NCI-H524 (cell line): ENCODE data around the gene GPC6.
"Not testable (repeated sequence)": the region's sequence is repeated elsewhere in the genome, so short reads cannot be mapped to it uniquely, and the experiment has no call there.

Source experiments
- DNase-seq, 2 experiments: peaks; one replicate each; lab custom pipeline; 2025; lab: John Stamatoyannopoulos, UW

The GPC6 gene

DNA sequence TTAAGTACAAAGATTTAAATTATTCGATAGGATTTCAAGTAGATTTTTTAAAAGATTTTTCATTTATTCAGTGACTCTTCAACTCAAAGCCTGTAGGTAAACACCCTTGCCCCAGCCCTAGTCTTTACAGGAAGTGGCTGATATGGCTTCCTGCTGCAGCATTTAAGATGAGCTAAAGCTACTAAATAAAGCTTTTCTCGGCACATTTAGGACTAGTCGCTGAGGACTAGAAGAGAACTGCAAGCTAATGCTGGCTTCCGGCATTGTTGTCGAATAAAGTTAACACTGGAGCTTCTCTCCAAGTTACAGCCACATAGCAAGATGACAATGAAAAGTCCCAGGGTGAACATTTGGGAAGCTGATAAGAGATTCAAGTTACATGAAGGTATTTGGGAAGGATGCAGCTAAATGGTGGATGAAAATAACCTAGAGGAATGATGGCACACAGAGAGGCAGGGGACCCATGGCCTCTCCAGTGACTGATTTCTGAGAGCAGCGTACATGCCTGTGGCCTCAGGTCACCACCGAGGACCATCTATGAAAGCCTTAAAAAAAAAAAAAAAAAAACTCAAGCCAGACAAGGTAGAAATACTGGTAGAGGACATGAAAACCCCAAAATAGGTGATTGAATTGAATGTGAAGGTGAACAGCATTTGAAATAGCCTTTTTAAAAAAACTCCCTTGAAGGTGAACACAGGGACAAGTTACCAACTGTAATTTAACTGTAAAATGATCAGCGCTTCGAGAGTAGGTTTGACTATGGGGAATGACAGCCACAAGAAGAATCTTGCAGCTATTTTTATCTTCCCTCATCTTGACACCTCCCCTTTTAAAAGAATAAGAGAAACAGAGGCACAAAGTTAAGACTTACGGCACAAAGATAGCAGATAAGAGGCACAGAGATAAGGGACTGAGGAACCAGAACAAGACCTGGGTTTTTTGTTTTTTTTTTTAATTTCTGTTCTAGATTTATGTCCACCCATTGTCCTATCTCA lies 1097.5 kb downstream of the GPC6 start:
- DNase-seq: no peak

DNA sequence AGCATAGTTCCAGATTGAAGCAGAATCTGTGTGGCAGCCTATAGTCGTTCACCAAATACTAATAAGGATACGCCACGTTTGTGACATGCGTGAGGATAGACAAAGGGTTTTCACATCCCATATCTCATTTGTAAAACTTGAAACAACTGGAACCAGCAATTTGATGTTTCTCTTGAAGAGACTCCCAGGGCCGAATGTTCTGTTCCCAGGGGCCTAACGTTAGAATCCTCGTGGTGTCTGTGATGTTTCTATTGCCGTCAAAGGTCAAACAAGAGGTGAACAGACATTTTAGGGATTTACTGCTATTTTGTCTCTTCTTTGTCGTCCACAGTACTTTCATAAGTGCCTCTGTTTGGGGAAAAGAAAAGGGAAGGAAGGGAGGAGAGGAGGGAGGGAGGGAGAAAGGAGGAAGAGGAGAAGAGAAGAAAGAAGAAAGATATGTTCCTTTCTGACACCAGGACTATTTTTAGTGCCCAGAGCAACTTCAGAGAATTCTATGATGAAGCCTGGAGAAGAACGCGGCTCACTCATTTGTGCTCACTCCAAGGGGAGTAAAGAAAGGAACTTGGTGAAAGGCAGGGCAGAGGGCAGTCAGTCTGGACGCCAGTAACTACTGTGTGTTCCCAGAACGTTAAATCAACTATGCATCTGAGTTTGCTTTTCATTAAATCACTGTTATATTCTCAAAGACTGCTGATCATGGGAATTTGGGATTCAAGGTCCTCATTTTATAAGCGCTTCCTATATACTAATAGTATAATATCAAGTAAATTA lies 1098.3 kb downstream of the GPC6 start:
- DNase-seq: no peak

DNA sequence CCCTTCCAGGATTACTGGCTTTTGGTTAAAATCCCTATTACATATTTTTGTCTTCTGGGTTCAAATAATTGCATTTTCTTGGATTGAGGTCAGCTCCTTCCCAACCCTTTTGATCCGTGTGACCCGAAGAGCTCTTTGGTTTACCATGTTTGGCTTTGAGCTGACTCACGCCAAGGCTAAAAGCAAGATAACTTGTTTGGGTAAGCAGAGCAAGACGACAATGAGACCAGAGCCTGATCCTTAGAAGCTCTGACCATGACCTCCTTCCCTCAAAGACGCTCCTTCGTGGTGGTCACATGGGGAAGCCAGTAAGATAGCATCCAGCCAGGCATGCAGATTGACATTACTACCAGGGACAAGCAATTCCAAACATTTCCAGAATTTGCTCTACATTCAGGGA lies 1099.0 kb downstream of the GPC6 start:
- DNase-seq: no peak

DNA sequence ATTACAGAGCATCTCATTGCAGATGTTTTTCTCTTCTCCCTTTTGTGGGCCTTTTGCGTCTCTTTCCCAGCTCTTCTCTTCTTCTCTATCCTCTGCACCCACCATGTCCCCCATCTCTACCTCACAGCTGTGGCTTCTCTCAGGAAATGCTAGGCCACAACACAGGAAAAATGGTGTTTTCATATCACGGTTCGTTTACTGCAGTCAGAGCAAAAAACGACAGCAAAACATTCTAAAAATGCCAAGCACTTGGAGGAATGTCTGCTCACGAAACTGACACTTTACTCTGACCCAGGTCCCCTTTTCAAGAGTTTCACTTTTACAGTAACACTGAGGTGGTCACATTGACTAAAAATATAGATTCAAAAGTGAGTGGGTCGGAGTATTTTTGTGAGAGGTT lies 1100.7 kb downstream of the GPC6 start:
- DNase-seq: no peak

DNA sequence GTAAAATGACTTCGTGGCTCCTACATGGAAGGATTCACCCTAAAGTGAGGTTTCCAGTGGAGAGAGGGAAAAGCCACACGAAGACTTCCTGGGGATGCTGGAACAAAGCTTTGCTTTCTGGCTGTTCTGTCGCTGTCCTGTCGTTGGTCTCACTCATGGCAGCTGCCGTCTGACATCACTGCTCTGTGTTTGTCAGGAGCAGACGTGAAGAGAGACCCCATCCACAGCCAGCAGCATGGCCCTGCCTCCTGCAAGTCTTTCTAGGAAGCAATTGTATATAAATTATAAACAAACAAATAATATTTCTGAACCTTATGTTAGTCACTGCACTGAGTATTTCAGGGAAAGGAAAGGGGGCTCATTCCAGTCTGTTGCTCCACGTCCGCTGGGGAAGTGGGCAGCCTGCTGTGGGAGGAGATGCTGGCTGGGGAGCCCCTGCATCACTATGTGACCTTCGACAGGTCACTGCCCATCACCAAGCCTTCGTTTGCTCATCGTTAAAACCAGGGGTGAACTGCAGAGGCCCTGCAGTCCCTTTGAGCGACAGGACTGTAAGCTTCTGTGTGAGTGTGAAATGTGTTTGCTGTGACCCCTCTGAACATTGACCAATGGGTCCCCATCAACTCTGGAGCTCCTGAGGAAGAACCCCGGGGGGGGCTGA lies 1101.9 kb downstream of the GPC6 start:
- no peak for DNase-seq

DNA sequence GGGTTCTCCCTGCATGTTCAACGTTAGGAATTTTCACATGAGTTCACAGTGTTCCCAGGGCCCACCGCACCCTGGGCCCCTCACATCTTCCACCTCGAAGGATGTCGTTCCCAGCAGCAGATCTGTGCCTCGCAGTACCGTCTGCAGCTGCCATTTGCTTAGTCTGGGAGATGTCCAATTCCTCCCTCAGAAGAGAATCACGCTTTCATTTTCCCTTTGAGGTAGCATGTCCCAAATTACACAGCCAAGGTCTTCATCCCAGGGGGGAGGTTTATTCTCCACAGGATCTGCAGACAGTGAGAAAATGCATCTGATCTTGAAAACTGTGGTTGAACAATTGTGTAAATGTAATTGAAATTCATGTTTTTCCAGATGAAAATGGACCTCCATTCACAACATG lies 1102.7 kb downstream of the GPC6 start:
- no peak for DNase-seq

DNA sequence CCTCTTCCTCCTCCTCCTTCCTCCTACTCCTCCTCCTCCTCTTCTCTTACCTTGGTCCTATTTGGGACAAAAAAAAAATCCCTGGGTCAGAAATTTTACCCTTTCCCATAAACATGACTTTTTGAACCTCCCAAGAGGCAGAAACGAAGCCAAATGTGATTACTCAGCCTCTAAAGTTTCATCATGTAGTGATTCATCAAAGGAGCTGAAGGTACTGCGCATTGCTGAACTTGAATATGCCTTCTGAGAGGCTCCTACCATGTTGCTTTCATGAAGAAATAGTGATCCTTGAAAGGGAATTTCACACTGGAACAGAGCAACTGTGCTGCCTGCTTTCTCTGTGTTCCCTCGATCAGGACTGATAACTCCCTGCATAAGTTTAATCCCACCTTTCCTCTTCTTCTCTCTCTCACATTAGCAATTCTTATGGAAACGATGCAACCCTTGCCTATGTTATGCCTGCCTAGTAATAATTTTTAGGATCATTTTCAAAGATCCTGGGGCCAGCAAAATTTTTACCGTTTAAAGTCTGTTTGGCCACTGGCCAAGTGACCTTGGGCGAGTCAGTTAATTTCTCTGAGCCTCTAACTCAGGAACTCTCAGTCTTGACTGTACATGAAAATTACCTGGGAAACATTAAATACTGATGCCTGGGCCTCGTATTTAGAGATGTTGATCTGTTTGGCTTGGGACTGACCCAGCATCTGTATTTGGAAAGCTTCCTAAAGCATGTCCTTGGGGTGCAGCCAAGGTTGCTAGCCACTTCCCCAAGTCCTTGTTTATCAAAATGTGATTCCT lies 1103.3 kb downstream of the GPC6 start:
- DNase-seq: no peak

DNA sequence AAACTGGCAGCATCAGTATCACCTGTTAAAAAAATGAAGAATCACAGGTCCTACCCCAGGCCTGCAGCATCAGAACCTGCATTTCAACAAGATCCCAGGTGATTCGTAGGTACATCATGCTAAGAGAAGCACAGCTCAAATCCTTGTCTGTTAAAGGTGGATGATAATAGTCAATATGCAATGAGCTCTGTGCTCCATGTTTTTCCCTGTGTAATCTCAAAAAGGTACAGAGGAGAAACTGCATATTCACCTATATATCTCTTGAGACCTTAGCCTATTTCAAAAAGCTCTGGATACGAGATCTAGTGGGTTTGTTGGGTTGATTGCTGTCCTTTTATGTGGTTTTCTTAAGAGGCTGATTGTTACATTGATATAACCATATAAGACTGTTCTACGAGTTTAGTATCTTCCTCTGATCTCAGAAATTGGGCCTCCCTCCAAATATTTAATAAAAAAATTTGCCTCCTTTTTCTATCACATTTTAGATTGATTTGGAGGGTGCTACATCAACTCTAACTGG lies 1104.0 kb downstream of the GPC6 start:
- no peak for DNase-seq

DNA sequence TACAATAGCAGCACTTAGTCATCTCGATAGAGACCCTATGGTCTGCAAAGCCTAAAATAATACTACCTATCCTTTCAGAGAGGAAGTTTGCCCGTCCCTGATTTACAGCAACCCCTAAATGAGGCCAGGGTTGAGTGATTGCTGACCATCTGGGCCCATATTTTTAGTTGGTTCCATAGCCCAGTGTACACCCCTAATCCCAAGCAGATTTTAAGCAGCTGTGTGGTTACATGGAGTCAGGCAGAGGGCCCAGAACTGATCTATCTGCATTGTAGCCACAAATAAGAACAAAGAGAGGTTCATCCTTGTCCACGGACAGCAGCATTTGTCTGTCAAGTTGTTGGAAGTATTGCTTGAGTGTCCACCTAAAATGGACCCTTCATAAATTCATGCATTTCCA lies 1104.7 kb downstream of the GPC6 start:
- peak; percentile 3 to 75 for DNase-seq

DNA sequence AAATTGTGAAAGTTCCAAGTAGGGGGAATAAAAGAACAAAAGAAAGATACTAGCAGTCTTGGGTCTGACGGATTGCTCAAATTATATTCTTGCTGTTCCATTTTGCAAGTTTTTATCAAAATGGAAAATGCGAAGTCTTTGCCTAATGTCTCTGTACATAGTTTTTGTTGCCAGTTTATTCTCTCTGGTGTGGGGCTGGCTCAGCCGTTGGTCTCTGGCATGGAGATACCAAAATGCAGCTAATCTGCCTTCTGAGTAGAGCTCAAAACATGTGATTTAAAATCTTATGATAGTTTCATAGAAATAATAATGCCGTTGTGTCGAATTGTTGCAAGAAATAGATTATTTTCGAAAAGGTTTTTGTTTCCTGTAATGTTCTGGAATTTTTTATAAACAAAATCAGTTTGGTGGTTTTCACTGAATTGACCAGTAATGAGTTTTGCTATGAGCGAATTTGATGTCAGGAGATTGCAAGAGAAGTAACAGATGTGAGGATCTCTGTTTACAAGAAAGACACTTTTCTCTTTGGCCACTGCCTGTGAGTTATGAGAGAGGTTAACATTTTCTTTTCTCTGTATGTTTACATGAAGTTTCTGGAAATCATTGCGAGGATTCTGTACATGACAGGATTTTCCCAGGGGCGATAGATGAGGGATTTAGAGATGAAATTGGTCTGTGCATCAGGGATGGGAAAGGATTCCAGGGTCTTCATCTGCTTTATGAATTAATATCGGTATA lies 1105.9 kb downstream of the GPC6 start:
- DNase-seq: no peak

DNA sequence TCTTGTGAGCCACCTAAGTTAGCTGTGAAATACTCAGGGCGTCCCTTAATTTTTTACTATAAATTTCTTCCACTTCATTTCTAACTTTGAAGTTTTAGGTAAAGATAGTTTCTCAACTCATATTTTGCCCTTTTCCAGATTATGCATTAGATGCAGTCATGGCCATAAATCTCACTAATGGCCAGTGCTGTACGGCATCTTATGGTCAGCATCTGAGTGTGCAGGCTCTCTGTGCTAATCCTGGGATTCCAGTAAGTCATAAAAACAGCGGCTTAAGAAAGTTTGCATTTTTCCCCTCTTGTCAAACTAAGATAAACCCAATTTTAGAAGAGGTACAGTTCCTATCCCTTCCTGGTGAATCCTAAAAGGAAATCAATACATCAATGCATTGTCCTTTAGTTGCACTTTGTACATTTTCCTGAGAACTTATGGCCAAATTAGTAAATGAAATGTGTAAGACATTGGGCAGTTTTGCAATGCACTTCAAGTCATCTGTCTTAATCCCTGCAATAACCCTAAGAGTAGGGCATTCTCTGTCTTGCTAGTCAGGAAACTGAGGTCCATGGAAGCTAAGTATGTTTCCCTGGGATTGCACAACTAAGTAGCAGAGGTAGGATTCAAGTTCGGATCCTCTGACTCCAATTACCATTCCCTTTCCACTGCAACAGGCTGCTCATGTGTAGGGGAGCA lies 1106.7 kb downstream of the GPC6 start:
- no peak for DNase-seq

DNA sequence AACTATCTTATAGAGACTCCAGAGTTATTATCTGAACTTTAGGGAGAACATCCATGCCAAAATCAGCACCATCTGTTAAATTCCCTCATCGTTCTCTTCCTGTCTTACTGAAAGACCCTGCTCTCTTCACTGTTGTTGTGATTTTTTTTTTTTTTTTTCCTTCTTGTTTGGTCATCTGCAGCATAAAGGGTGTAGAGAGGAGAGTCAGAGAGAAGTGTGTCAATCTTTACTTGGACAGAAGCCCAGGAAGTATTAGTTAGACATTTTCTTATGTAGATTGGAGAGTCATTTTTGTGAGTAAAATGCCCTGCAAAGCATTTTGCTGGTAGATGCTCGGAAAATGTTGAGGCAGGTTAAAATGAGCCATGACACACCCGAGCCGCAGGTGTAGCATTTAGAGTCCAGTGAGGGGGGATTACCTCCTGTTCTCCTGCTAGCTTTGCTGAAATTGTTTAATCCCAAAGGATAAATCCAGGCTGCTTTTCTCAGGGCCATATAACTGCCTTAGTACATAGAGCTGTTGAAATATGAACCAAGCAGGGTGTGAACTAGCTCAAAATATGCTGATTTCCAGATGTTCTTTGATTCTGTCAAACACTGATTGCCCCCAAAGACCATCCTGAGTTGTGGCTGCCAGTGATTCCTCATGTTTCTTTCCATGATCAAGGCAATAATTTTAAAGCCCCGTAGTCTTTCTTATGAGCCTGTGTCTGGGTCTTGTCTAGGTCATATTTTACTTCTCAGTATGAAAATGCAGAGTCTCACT lies 1109.3 kb downstream of the GPC6 start:
- no peak for DNase-seq

DNA sequence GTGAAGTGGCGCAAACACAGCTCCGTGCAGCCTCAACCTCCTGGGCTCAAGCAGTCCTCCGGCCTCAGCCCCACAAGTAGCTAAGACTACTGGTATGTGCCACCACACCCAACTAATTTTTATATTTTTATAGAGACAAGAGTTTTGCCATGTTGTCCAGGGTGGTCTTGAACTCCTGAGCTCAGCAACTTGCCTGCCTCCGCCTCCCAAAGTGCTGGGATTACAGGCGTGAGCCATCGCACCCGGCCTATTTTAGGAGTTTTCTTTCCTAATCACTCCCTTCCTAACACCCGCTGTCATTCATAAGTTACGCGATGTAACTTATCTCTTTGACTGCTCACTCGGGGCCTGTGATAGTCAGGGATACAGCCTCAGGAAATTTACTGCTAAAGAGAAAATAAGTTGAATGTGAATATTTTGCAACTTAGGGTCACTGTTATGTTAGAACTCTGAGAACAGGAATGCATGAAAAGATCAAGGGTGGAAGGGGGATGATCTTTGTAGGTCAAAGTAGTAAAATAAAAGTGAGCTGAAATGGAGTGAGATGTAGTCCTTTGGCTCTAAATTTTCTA lies 1112.6 kb downstream of the GPC6 start:
- DNase-seq: no peak

DNA sequence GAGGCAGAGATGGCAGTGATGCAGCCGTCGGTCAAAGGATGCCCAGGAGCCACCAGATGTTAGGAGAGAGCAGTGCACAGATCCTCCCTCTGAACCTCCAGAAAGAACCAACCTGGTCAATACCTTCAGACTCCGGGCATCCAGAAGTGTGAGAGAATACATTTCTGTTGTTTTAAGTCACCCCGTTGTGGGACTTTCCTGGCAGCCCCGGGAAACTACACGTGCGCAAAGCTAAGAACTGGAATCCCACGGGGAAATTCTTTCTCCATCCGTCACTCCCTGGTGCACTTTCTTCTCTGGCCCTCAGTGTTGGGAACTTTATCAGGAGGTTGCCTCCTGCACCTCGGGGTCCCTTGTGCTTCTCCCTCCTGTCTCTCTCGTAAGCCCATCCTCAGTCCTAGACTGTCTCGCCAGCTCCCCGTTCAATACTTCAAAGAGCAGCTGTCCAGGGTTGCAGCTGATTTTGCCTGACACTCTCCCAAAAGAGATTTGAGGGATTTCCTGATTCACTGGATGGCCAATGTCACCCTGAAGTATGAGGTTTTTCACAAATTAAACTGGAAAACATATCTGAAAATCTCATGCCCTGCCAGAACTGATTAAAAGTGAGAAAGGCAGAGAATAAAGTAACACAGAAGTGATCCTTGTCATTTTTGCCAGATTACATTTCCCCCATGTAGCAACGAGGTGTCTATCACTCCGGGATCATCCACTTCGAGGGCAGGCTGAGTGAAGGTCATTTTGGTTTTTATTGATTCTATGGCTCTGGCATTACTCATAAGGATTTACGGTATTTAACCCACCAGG lies 1116.0 kb downstream of the GPC6 start:
- no peak for DNase-seq

DNA sequence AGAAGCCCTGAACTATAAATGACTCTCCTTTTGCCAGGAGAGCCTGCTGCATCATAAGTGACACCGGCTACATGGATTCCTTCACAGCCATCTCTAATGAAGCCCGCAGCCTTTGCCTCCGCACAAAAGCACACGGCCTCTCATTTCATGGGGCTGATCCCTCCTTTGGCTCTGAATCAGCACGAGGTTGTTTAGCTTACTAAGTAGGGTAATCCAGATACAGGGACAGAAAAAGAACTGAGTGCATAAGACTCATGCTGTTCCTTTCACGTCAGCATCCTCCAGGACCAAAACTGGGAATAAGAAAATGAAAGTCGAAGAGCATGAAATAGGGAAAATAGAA lies 1116.6 kb downstream of the GPC6 start:
- no peak for DNase-seq

DNA sequence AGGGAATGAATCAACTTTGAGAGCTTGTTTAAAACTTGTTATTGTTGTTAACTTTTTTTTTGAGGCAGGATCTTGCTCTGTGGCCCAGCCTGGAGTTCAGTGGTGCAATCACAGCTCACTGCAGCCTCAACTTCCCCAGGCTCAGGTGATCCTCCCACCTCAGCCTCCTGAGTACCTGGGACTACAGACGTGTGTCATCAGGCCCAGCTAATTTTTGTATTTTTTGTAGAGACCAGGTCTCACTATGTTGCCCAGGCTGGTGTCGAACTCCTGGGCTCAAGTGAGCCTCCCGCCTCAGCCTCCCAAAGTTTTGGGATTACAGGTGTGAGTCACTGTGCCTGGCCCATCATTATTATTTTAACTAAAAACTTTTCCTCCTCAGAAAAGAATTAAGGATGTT lies 1117.1 kb downstream of the GPC6 start:
- DNase-seq: not testable (repeated sequence)

DNA sequence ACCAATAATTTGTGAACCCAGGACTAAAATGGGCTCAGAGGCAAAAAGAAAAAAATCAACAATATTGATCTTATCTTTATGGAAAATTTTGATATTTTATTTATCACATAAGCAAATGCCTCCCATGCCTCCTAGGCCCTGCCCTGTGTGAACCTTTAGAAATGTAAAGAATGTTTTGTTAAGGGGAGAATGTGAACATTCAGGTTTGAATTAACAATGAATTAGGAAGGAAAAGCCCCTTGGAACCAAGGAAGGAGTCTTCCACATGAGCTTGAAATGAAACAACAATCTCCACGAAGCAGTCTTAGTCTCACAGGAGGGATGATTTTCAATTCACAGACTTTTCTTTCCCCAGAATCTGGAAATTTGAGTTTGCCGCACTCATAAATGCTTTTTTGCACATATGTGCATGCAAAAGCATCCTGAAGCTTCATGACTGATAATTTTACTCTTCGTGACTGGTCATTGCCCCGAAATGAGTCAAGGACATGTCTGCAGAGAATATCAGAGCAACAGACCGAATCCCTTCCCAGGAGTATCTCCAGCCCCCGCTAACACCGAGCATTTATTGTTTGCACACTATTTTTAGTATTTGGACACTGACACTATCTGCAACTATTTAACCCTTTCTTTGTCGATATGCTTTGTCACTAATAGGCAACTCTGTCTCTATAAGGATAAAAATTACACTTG lies 1117.7 kb downstream of the GPC6 start:
- DNase-seq: no peak
